ENCODE data around the gene PRSS21.

Gene PRSS21

DNA sequence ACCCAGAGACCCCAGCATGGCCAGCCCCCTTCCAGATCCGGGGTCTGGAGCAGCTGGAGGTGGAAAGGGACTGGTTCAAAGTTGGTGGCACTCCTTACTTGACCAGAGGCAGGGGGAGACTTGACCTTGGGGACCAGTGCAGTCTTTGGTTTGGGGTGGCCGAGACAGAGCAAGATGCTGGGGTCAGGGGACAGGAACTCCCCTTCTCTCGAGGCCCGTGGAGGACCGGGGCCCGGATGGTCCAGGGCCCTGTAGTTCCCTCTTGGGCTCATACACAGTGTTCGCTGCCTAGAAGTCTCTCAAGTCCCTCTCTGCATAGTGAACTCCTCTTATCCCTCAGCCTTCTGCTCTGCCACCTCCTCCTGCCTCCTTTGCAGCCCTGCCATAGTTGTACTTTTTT lies 29.1 kb upstream of the PRSS21 start:
- Histone ChIP-seq H3K4me2 (ENCODE audit: low read length) (no peak overlapping the region), H3K4me3 (ENCODE audit: low read length) (no peak overlapping the region), H4K20me1 (ENCODE audit: control insufficient read depth, insufficient read depth, low read depth, low read length) (no peaks in the 10 kb centered on the region), H3K36me3 (ENCODE audit: control insufficient read depth, low read length) (no peaks in the 10 kb centered on the region), H3K4me1 (ENCODE audit: control insufficient read depth, low read length) (peaks cover 7% of the 10 kb centered on the region; the same call in 1 of the 2 replicates), H3K9me2 (replicated peaks; ENCODE audit: control insufficient read depth, low read length) (no peaks in the 10 kb centered on the region), H3K27ac (ENCODE audit: low read depth, low read length) (no peak overlapping the region), H3K9me3 (ENCODE audit: control insufficient read depth, insufficient read depth, low read length) (no peaks in the 10 kb centered on the region), H3K79me2 (ENCODE audit: control insufficient read depth, low read length) (no peaks in the 10 kb centered on the region), H3K27me3 (ENCODE audit: control insufficient read depth, low read length) (peaks cover 23% of the 10 kb centered on the region), H3F3A (ENCODE audit: control insufficient read depth, insufficient read depth) (no peaks in the 10 kb centered on the region)
- TF ChIP-seq, protein P1, sequence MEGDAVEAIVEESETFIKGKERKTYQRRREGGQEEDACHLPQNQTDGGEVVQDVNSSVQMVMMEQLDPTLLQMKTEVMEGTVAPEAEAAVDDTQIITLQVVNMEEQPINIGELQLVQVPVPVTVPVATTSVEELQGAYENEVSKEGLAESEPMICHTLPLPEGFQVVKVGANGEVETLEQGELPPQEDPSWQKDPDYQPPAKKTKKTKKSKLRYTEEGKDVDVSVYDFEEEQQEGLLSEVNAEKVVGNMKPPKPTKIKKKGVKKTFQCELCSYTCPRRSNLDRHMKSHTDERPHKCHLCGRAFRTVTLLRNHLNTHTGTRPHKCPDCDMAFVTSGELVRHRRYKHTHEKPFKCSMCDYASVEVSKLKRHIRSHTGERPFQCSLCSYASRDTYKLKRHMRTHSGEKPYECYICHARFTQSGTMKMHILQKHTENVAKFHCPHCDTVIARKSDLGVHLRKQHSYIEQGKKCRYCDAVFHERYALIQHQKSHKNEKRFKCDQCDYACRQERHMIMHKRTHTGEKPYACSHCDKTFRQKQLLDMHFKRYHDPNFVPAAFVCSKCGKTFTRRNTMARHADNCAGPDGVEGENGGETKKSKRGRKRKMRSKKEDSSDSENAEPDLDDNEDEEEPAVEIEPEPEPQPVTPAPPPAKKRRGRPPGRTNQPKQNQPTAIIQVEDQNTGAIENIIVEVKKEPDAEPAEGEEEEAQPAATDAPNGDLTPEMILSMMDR (IDR thresholded peaks at IDR 0.05; ENCODE audit: low read depth, low read length, poor library complexity, severe bottlenecking), result no peak
- TF ChIP-seq EZH2phosphoT487 (IDR thresholded peaks at IDR 0.05; ENCODE audit: borderline replicate concordance, low read length), result no peak

DNA sequence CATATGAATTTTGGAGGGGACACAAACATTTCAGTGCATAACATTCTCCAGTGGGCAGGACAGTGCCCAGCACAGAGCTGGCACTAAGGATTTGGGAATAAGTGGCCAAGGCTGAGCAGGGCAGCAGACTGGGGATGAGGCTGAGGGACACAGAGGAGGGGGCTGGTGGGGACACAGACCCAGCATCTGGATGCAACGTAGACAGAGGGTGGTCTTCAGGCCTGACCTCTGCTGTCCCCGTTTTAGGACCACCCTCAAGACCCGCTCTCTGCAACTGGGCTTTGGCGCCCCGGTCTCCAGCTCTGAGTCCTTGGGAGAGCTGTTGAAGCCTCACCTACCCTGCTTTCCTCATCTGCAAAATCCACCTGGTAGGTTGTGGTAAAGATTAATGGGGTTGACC lies 26.4 kb upstream of the PRSS21 start:
- no peaks in the 10 kb centered on the region for H3F3A ChIP-seq (ENCODE audit: control insufficient read depth, insufficient read depth)
- no peak overlapping the region for H3K4me2 ChIP-seq (ENCODE audit: low read length)
- H4K20me1 ChIP-seq (ENCODE audit: control insufficient read depth, insufficient read depth, low read depth, low read length), result no peaks in the 10 kb centered on the region
- peaks cover 14% of the 10 kb centered on the region for H3K27me3 ChIP-seq (ENCODE audit: control insufficient read depth, low read length)
- H3K36me3 ChIP-seq (ENCODE audit: control insufficient read depth, low read length), result no peaks in the 10 kb centered on the region
- no peaks in the 10 kb centered on the region for H3K4me1 ChIP-seq (ENCODE audit: control insufficient read depth, low read length)
- H3K4me3 ChIP-seq (ENCODE audit: low read length), result no peak overlapping the region
- no peaks in the 10 kb centered on the region for H3K9me2 ChIP-seq (replicated peaks; ENCODE audit: control insufficient read depth, low read length)
- TF ChIP-seq, protein P1 (IDR thresholded peaks at IDR 0.05; ENCODE audit: low read depth, low read length, poor library complexity, severe bottlenecking), result no peak
- no peak for TF ChIP-seq EZH2phosphoT487 (IDR thresholded peaks at IDR 0.05; ENCODE audit: borderline replicate concordance, low read length)
- no peak overlapping the region for H3K27ac ChIP-seq (ENCODE audit: low read depth, low read length)
- no peaks in the 10 kb centered on the region for H3K79me2 ChIP-seq (ENCODE audit: control insufficient read depth, low read length)
- no peaks in the 10 kb centered on the region for H3K9me3 ChIP-seq (ENCODE audit: control insufficient read depth, insufficient read depth, low read length)

DNA sequence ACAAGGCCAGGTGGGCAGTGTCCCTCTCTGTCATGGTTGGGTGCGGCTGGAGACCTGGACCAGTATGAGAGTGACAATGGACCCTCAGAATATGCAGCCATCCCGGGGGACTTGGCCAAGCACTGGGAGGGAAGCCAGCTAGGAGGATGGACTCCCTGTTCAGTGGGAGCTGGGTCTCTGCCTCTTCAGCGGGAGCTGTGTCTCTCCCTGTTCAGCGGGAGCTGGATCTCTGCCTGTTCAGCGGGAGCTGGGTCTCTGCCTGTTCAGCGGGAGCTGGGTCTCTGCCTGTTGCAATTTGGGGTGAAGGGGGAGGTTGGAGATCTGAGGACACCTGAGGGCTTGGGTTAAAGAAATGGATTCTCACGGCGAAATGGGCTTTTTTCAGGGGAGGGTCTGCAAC lies 25.9 kb upstream of the PRSS21 start:
- no peak for TF ChIP-seq EZH2phosphoT487 (IDR thresholded peaks at IDR 0.05; ENCODE audit: borderline replicate concordance, low read length)
- TF ChIP-seq, protein P1 (IDR thresholded peaks at IDR 0.05; ENCODE audit: low read depth, low read length, poor library complexity, severe bottlenecking), result no peak
- H3K4me1 ChIP-seq (ENCODE audit: control insufficient read depth, low read length), result no peaks in the 10 kb centered on the region
- no peaks in the 10 kb centered on the region for H3K79me2 ChIP-seq (ENCODE audit: control insufficient read depth, low read length)
- no peak overlapping the region for H3K4me3 ChIP-seq (ENCODE audit: low read length)
- H4K20me1 ChIP-seq (ENCODE audit: control insufficient read depth, insufficient read depth, low read depth, low read length), result no peaks in the 10 kb centered on the region
- H3F3A ChIP-seq (ENCODE audit: control insufficient read depth, insufficient read depth), result no peaks in the 10 kb centered on the region
- H3K4me2 ChIP-seq (ENCODE audit: low read length), result no peak overlapping the region
- no peaks in the 10 kb centered on the region for H3K36me3 ChIP-seq (ENCODE audit: control insufficient read depth, low read length)
- no peak overlapping the region for H3K27ac ChIP-seq (ENCODE audit: low read depth, low read length)
- H3K27me3 ChIP-seq (ENCODE audit: control insufficient read depth, low read length), result peaks cover 11% of the 10 kb centered on the region
- H3K9me3 ChIP-seq (ENCODE audit: control insufficient read depth, insufficient read depth, low read length), result no peaks in the 10 kb centered on the region
- H3K9me2 ChIP-seq (replicated peaks; ENCODE audit: control insufficient read depth, low read length), result no peaks in the 10 kb centered on the region

DNA sequence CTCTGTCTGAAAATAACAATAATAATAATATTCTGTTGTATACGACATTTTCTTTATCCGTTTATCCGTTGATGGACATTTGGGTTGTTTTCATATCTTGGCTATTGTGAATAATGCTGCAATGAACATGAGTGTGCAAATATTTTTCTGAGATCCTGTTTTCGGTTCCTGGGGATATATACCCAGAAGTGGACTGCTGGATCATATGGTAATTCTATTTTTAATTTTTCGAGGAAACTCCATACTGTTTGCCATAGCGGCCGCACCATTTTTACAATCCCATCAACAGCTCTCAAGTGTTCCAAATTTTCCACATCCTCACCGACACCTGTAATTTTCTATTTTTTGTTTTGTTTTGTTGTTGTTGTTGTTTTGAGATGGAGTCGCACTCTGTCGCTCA lies 24.1 kb upstream of the PRSS21 start:
- no peaks in the 10 kb centered on the region for H3K9me3 ChIP-seq (ENCODE audit: control insufficient read depth, insufficient read depth, low read length)
- H3K9me2 ChIP-seq (replicated peaks; ENCODE audit: control insufficient read depth, low read length), result no peaks in the 10 kb centered on the region
- TF ChIP-seq EZH2phosphoT487 (IDR thresholded peaks at IDR 0.05; ENCODE audit: borderline replicate concordance, low read length), result no peak
- TF ChIP-seq, protein P1 (IDR thresholded peaks at IDR 0.05; ENCODE audit: low read depth, low read length, poor library complexity, severe bottlenecking), result no peak
- no peak overlapping the region for H3K27ac ChIP-seq (ENCODE audit: low read depth, low read length)
- H3K79me2 ChIP-seq (ENCODE audit: control insufficient read depth, low read length), result no peaks in the 10 kb centered on the region
- no peaks in the 10 kb centered on the region for H3K36me3 ChIP-seq (ENCODE audit: control insufficient read depth, low read length)
- H3F3A ChIP-seq (ENCODE audit: control insufficient read depth, insufficient read depth), result no peaks in the 10 kb centered on the region
- H3K27me3 ChIP-seq (ENCODE audit: control insufficient read depth, low read length), result peaks cover 7% of the 10 kb centered on the region; the same call in 1 of the 2 replicates
- H3K4me3 ChIP-seq (ENCODE audit: low read length), result no peak overlapping the region
- H3K4me1 ChIP-seq (ENCODE audit: control insufficient read depth, low read length), result no peaks in the 10 kb centered on the region
- no peak overlapping the region for H3K4me2 ChIP-seq (ENCODE audit: low read length)
- no peaks in the 10 kb centered on the region for H4K20me1 ChIP-seq (ENCODE audit: control insufficient read depth, insufficient read depth, low read depth, low read length)

Data from DOHH2 (cell line).